Hepatic stellate cell (primary cell): Measurements from ENCODE around the gene DLG2.
"Not testable (repeated sequence)": the region's sequence is repeated elsewhere in the genome, so short reads cannot be mapped to it uniquely, and the experiment has no call there.

Source experiments
- DNase-seq: peaks from one replicate; pipeline ENCODE4 v3.0.0; 2011; ENCODE audit warnings: low spot score

The DLG2 gene

DNA sequence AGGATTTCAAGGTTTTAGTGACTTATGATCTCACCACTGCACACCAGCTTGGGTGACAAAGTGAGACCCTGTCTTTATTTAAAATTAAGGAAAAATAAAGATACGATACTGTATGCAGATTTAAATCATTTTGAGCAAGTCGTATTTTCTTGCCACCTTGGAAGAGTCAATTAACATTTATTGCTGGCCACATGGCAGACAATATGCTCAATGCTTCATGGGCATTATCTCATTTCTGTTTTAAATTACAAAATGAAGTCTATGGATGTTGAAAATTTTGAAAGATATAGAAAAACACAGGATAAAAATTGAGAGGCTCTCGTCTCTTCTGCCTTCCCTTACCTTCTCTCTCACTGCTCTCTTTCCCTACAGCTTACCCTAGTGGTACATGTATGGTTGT, 1992.0 kb downstream of the DLG2 start:
- no peak for DNase-seq

DNA sequence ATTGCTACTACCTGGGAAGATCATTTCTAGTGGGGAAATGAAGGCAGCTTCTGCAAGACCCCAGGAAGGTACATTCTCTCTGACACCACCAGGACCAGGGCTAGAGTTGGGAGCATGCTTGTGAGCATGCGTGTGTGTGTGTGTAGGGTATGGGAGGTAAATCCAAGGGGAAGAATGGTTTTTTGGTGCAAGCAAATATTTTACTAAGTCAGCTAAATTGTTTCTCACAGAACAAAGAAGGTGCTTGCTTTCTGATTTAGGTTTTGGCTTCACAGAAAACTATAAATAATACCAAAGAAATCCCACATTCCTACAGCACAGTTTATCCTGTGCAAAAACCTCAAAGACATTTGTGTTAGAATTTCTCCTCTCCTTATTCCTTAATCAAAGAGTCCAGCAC, 1996.9 kb downstream of the DLG2 start:
- DNase-seq, result no peak

DNA sequence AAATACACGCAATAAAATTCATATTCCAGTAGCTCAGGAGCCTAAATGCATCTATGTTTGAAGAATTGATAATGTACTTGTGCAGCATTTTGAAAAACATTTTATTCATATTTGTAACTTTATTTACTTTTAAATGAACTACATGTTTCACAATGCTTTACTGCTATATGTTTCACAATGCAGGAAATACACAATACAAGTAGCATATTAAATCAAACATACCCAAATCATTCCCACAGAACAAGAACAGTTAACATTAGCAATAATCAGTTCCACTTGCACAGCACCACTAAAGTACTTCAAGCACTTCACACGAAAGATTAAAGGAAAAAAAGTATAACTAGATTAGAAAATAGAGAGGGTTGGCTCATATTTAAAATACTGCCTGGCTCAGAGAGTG, 1997.4 kb downstream of the DLG2 start:
- DNase-seq, result no peak

DNA sequence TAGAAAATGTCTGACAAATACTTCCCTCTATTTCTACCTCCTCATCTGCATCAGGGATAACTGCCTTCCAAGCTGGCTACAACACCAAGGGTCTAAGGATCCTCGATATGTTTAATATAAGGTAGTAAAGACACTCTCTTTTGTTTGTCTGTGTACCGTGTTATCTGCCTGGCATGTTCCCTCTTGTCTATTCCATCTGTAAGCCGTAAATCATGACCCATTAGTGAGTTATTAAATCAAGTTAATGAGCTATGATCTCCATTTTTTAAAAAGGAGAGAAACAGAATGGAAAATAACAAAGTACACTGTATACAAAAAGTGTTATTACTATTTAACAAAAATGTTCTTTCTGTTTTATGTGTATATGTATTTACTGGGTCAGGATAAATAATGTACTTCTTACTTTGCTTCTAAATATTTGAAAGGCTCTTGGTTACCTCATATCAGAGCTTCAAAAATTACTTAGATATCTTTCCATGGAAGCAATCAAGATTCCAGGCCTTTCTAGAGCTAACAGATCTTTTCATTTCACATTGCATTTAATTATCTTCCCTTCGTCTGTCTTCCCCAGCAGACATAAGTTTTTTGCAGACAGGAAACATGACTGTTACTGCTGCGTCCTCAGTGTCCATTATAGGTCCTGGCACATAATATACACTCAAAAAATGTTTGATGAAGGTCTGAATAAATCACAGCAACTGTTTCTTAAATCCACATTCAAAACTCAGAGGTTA, 1998.4 kb downstream of the DLG2 start:
- no peak for DNase-seq

DNA sequence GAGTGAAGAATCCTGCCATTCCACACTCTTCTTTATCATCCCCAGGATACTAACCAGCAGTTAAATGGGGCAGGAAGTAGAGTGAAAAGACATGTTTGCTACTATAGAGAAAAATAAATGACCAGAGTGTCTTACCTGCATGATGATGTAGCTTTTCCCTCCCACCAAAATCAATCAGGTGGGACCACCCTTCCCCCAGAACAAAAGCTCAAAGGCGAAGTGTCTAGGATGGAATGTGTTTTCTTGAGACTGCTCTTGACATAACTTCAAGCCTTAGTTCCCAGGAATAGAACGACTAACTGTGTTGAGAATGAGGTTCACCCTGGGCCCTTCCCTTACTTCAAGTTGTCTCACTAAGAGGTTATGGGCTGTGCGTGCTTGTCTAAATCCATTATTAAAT, 2001.8 kb downstream of the DLG2 start:
- DNase-seq, result no peak

DNA sequence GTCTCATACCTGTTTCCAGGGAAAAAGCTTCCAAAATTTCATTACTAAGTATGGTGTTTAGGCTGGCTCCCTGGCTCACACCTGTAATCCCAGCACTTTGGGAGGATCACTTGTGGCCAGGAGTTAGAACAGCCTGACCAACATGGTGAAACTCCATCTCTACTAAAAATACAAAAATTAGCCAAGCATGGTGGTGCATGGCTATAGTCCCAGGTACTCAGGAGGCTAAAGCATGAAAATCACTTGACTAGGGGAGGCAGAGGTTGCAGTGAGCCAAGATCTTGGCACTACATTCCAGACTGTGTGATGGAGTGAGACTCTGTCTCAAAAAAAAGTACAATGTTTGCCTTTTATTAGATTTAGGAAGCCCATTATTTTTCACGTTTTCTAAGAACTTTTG, 2009.5 kb downstream of the DLG2 start:
- DNase-seq, result no peak

DNA sequence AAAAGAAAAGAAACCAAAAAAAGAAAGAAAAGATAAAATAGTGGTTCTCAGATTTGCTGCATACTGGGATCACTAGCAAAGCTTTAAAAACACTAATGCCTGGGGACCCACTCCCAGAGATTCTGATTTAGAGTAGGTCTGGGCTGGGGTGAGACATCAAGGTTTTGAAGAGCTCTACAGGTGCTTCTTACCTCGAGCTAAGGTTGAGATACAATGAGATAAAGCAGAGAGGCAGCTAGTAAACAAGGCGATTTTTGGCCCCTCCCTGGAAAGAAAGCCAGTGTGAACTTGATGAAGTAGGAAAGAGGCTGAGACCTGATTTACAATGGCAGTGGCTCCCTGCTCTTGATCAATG, 2013.4 kb downstream of the DLG2 start:
- DNase-seq, result no peak

DNA sequence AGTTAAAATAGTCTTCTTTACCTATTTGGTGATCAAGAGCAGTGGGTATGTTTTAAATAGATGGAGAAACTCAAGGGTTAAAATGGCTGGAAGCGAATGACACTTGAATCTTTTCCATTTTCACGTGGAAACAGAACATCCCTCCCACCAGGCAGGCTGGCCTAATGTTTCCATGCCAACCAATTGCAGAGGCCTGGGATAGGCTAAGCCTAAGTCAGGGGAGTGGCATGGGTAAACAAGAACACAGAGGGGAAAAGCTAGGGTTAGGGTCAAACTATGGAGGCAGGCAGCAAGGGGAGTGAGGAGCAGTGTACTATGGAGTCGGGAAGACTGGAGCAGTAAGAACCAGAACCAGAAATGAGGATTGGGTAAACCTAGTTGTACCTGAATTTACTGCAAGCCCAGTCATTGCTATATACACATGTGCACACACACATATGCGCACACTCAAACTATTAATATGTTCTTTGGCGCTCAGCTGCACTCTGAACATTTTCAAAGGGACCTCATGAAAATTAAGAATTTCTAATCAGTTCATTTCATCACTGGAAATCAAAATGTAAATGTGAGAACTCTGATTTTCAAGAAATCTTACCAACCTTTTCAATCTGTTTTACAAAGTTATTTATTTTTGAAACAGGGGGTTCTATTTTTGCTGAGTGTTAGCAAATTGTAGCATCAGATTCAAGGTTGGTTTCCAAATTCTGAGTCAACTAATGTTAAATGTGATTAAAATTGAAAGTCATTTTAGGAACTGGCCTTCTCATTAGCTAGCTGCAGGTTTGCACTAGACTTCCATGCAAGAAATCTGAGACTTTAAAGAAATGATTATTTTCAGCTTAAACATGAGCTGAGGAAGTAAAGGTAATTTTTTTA, 2014.0 kb downstream of the DLG2 start:
- no peak for DNase-seq

DNA sequence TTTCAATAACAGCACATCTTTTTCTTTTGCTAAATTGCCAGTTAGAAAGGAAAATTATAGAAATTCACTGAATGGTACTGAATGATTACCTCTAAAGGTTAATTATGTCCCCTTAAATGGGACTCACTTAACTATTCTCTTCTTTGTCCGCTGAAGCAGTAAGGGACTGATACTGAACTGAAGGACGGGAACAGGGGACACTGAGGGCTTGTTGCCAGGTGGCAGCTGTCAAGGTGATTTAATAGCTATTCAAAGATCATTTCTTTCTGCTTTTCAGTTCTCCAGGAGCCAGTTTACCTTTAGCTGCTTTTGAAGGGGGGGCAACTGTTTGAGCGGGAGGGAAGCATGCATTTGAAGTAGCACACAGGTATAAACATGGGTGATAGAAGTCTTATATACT, 2015.5 kb downstream of the DLG2 start:
- no peak for DNase-seq

DNA sequence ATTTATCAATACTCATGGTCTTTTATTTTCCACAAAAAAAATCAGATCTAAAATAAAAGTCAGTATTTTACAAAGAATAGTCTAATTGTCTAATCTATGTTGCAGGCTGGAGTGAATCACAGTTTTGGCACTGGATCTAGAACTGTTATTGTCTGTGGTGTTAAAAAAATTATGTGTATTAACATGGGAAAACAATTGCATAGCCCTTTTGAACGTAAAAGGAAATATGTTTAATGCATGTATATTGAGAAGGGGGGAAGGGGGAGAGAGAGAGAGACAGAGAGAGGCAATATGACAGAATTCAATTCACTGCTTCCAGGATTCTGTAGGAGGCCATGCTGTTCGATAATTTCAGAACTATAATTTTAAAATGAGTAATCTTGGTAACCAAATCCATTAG, 2016.1 kb downstream of the DLG2 start:
- DNase-seq, result no peak

DNA sequence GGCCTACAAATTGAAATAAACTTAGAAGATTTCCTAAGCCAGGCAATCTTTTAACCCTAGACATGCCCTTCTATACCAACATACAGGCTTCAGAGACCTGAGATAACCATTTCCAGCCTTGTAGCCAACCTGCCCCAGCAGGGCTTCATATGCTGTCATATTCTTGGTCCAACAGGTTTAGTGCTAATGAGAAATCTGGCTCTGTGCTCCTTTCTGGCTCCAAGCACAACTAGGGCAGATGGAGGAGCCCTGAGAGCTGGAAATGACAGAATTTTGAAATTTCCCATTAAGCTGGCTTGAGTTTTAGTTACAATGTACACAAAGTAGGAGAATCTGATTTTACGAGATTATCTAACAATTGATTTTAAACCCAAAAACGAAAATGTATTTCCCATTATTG, 2018.0 kb downstream of the DLG2 start:
- no peak for DNase-seq

DNA sequence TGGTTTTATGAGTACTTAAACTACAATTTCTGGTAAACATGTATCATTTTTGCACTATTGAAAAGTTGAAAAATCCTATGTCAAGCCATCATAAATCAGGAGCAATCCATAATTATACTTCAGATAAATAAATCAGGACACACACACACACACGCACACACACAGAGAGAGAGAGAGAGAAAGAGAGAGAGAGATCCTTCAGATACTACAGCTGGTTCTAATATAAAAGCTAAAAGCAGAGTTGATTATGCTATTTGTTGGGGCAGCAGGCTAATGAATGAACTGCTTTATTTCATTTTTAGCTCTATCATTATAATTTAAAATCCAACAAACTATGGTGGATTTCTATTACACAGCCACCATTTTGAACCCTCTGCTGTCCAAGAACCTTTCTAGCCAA, 2018.6 kb downstream of the DLG2 start:
- DNase-seq, result no peak

DNA sequence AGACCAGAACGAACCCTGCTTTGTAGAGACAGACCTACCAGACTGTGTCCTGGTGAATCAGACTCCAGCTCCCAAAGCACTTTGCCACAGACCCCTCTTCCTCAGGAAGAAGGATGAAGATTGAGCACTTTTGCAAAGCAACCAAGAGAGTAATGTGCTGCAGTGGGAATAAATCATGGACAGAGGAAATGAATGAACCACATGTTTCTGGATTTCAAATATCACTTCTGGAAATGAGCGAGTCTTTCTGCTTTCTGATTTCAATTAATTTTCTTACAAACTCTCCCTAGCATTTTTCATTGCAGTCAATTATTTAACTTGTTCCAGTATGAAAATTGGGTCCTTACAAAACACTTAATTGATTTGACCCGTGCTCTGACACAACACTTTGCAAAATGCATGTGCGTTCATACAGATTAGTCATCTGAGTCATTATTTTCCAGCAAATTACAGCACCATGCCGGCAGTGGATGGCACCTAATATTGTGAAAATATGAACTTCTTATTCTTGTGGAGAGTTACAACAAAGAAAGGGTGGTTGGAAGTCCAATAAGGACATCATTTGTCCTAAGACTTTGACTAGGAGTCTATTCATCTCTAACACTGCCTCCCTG, 2025.1 kb downstream of the DLG2 start:
- no peak for DNase-seq

DNA sequence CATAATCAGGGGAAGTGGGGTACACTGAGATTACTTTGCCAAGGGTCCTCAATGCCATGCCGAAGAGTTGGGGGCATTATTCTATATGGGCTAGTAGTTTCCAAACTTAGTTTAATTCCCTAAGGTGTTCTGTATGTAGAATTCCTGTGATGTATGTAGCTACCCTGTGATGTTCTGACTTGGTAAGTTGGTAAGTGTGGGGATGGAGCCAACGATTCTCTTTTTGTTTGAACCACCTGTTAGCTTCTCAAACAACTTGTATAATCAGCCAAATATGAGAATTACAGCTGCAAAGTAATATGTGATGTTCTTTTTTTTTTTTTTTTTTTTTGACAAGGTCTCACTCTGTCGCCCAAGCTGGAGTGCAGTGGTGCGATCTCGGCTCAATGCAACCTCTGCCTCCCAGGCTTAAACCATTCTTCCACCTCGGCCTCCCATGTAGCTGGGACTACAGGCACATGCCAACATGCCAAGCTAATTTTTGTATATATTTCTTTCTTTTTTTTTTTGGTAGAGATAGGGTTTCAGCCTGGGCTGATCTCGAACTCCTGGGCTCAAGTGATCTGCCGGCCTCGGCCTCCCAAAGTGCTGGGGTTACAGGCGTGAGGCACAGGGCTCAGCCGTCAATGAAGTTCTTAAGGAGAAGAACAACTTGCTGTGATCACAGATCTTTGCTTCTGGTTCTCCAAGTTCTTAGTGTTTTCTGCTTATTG, 2025.8 kb downstream of the DLG2 start:
- DNase-seq, result no peak

DNA sequence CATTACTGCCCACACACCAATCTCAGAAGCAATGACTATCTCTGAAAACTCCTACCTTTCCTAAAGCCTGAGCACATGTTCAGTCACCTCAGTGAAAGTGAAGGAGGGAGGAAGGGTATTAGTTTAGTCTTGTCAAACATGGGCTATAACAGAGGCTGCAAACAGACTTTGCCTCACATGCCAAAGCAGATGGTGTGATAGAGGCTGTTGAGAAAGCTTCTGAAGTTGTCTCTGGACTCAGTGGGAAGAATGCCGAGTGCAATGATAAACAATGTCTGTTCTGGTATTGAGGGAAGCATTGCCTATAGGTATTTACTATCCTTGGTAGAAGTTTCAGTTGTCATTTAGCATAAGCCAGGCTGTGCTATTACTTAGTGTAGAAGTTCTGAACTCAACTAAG, 2026.5 kb downstream of the DLG2 start:
- no peak for DNase-seq

DNA sequence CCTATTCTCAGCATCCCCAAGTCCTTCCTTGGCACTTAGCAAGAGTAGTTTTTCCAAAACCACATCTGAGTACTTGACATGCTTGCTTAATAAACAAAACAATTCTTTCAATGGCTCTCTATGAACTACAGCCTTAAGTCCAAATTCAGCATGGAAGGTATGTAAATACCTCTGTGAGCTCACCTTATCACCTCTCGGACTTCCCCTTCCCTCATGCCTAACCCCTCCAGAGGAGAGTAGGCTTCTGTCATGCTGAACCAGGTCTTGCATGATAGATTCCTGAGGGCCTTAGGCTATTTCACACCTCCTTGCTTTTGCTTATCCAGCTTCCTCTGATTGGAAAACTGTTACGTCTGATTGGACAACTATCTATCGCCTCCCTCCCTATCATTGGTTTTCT, 2028.1 kb downstream of the DLG2 start:
- DNase-seq, result no peak

DNA sequence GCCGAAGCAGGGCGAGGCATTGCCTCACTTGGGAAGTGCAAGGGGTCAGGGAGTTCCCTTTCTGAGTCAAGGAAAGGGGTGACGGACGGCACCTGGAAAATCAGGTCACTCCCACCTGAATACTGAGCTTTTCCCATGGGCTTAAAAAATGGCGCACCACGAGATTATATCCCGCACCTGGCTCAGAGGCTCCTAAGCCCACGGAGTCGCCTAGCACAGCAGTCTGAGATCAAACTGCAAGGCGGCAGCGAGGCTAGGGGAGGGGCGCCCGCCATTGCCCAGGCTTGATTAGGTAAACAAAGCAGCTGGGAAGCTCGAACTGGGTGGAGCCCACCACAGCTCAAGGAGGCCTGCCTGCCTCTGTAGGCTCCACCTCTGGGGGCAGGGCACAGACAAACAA, 2039.3 kb downstream of the DLG2 start:
- not testable (repeated sequence) for DNase-seq

DNA sequence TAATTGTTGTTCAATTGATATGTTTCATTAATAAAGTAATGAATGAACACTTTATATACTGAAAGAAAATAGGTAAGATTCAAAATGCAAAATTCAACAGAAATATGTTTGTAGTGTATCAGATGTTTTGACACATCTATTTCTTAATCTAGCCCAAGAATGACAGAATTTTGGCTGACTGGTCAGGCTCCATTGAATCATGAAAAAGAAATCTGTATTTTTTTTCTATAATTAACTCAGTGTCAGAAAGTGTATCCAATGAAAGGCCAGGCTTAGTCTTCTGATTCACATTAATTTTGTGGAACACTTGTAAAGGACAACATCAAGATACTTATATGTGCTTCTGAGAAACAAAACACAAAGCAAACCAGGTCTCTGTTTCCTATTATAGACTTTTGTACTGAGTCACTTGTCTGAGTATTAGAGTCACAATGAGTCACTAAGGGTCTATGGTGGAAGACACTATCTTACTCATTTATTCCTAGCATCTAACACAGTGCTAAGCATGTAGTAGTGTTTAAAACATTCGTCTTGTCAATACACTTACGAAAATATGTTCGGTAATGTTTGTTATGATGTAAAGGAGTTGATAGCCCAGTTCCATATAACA, 2043.3 kb downstream of the DLG2 start:
- peak; percentile 6 for DNase-seq

DNA sequence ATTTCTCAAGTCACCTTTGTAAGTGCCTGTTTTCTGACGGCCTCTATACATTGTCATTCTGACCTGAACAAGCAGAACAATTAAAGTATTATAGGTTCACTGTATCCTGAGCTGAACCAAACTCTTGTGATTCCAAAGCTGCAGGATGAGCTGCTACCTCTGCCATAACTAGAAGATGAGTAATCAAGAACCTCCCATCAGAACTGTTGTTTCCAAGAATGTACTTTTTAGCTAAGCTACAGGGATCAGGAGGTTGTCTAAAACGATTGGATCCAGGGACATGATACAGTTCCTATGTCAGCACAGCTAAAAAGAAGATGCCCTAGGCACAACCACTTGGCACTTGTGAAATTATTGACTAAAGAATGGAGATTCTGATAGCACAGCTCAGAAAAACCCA, 2052.6 kb downstream of the DLG2 start:
- DNase-seq, result no peak

DNA sequence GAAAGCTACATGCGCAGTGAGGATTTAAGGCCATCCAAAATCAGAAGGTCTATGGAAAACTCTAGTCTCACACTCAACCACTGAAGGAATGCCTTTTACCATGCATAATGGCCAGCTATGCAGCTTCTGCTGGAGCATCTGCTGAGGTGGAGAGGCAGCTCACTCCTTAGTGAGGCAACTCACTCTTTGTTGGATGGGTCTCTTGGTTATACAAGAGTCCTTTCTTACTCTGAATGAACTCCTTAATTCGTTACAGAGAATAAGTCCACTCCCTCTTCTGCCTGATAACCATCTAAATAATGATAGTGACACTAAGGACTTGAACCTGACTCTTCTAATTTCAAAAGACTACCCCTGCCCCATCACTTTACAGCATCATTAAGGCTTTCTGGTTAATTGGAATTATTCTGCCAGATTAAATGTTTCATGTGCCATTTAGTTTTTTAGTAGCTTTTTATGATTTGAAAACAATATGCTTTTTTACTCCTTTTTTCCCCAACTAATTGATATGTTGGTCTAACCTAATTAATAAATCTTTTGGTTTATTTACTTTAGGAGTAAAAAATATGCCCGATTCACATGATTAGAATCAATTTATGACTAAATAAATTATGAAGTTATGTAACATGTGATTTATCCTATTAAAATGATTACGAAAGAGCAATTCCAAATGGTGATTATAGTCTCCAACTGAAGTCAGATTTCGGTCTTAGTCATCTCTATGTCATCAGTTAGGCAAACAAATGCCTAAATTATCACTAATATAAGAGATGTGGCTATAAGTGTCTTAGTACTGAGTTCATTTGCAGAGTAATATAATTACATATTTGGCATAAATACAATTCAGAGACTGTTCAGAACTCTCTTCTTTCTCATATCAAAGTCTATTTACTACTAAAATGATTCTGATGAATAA, 2054.3 kb downstream of the DLG2 start:
- no peak for DNase-seq

DNA sequence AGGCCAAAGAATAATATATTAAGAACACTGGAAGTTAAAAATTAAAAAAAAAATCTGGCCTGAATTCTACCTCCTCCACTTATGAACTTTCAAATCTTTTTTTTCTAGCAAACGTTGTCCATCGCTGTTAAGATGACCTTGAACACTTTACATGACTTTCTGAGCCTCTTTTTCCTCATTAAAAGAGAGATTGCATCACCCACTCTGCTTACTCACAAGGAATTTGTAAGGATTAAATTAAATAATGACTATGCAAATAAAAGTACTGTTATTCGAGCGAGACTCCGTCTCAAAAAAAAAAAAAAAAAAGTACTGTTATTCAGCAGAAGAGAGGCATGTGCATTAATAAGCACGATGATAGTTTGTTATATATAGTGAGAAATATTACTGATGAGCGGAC, 2055.8 kb downstream of the DLG2 start:
- DNase-seq, result no peak
